ENCODE measurements around the gene TRERF1.

- TF ChIP-seq CTCF (conservative IDR thresholded peaks at IDR 0.05): no peak
- TF ChIP-seq EZH2 (IDR thresholded peaks at IDR 0.05; ENCODE audit: low read depth): no peak
These were observed 42.3 kb upstream of the TRERF1 start for GRCh38 chr6:42493914-42494539.
